ENCODE results near the gene RITA1. TPM values are rescaled to one million over a fixed set of nuclear protein-coding genes. Genes with fewer than 3 reads are reported as not detected.

The RITA1 gene
- total RNA-seq (20.4 and 20.7 TPM in 2 replicates), polyA plus RNA-seq (21.1 and 21.3 TPM in 2 replicates), polyA minus RNA-seq (7.9 and 8.3 TPM in 2 replicates), Bru-seq, nascent RNA (percentile 58 among the genes with signal in this experiment), BruChase-seq, experiment 1, labeled RNA remaining after a 6-hour chase (percentile 66 among the genes with signal in this experiment), BruChase-seq, experiment 2, labeled RNA remaining after a 2-hour chase (percentile 61 among the genes with signal in this experiment)
- 12.9 and 16.2 TPM in 2 replicates for polyA plus RNA-seq (2011; cell fraction: cytosol; rRNA removed)
- polyA plus RNA-seq (2011; cell fraction: nucleus; rRNA removed) = 6.4 and 7.6 TPM in 2 replicates
- 16.4 and 17.8 TPM in 2 replicates for polyA plus RNA-seq (2012)
- 22.8 TPM for polyA minus RNA-seq (2011; cell fraction: cytosol; rRNA and poly(A)+ RNA removed)
- polyA minus RNA-seq (2011; cell fraction: nucleus; rRNA and poly(A)+ RNA removed) = 4.5 and 8.0 TPM in 2 replicates
- long read RNA-seq, transcript RITA1-201 (4 exons, 2,053 nt) = major isoform, 54 of 75 reads
- long read RNA-seq, transcript RITA1-202 (4 exons, 2,041 nt) = minor isoform, 6 of 75 reads
- long read RNA-seq, transcript RITA1-203 (3 exons, 1,898 nt) = minor isoform, 8 of 75 reads
- long read RNA-seq, partial matches to known transcripts = 4 of 75 reads
- long read RNA-seq, other reads (novel, unspliced or antisense) = 3 of 75 reads

GRCh38 chr12:113185180-113186032 lies at the start of gene RITA1, which contains the start of gene DDX54:
Gene RITA1, plus strand, starts transcription at chr12:113185721. Its CDS starts 1,026 bp downstream, at chr12:113186747.
Gene DDX54, minus strand, starts transcription at chr12:113185478. Its CDS starts 27 bp downstream, at chr12:113185451.
- no peaks in the 10 kb centered on the region for H3K27me3 ChIP-seq (ENCODE audit: control insufficient read depth in 2 of 2, insufficient read depth in 2 of 2, low read length in 2 of 2)
- peaks cover 49% of the 10 kb centered on the region for H3K79me2 ChIP-seq (ENCODE audit: control insufficient read depth, insufficient read depth, low read length)
- dilution Hi-C loops (cut with MboI; ENCODE audit: extremely low pct_ligation_motif_present, low sequenced_read_pairs) = no loop called here
- H3K36me3 ChIP-seq (ENCODE audit: control insufficient read depth in 2 of 2, extremely low read depth in 1 of 2, insufficient read depth in 2 of 2, low read length in 2 of 2) = peaks cover 0 to 3% of the 10 kb centered on the region in 2 experiments
- DNase-seq (ENCODE audit: low read depth, low spot score) (peak; percentile 76), FAIRE-seq (no peak)
- H3K4me3 ChIP-seq (replicated peaks in 1 of 3; ENCODE audit: insufficient read depth in 1 of 3, low read depth in 1 of 3, low read length in 3 of 3) = peak within 1 kb of the TSS; percentile 45 to 79 (median 76)
- TSS peak; percentile 60 for BruUV-seq (replicated peaks)
- intact Hi-C loops (cut with micrococcal nuclease) = loop anchor here (1.0 to 2.0 kb wide), 3 partner anchors 8 to 173 kb away; partner anchors contain the start of genes PLBD2 and TPCN1
- TF ChIP-seq, protein P1, sequence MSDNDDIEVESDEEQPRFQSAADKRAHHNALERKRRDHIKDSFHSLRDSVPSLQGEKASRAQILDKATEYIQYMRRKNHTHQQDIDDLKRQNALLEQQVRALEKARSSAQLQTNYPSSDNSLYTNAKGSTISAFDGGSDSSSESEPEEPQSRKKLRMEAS (IDR thresholded peaks at IDR 0.05; ENCODE audit: insufficient read depth, insufficient read length) = peak; percentile 70
- TF ChIP-seq GATA2 (IDR thresholded peaks at IDR 0.05; ENCODE audit: insufficient read depth, insufficient read length, low read depth, low read length) (no peak), POLR2AphosphoS5 (IDR thresholded peaks at IDR 0.05; ENCODE audit: insufficient read depth, low read depth, low read length) (peak; percentile 82), CTCF (IDR thresholded peaks at IDR 0.05; ENCODE audit: extremely low read depth in 1 of 2, insufficient read depth in 1 of 2, low read depth in 1 of 2, low read length in 2 of 2) (no peak), POLR2A (IDR thresholded peaks at IDR 0.05; ENCODE audit: low read depth, low read length) (peak; percentile 91), EZH2 (IDR thresholded peaks at IDR 0.05; ENCODE audit: borderline replicate concordance, low read depth, low read length, severe bottlenecking) (no peak), JUN (IDR thresholded peaks at IDR 0.05; ENCODE audit: borderline replicate concordance, insufficient read depth, insufficient read length, low read depth) (no peak), FOS (IDR thresholded peaks at IDR 0.05; ENCODE audit: borderline replicate concordance, insufficient read depth, low read length) (no peak), MYC (IDR thresholded peaks at IDR 0.05; ENCODE audit: low read depth, low read length) (peak; percentile 77)
- peak within 1 kb of the TSS; percentile 91 for H3K4me2 ChIP-seq (ENCODE audit: insufficient read depth, low read length)
- peak within 1 kb of the TSS; percentile 91 for H3K9ac ChIP-seq (replicated peaks; ENCODE audit: extremely low read depth, insufficient read depth, low read length)
- H3K9me3 ChIP-seq (replicated peaks; ENCODE audit: control insufficient read depth, insufficient read depth, low read length) = no peaks in the 10 kb centered on the region
- H2AFZ ChIP-seq (ENCODE audit: low read depth, low read length) = peak within 1 kb of the TSS; percentile 70
- no peaks in the 10 kb centered on the region for H3K9me1 ChIP-seq (replicated peaks; ENCODE audit: control insufficient read depth, extremely low read depth, insufficient read depth, low read length)
- ChIA-PET CTCF (interaction anchor here (1.0 to 3.0 kb wide), 4 partner anchors 10 to 240 kb away, joined by 3 to 21 read pairs (median 6); no protein-coding TSS in a partner anchor), POLR2A (interaction anchor here (0.6 to 1.3 kb wide), 2 partner anchors 37 to 285 kb away, joined by 3 to 6 read pairs; no protein-coding TSS in a partner anchor)
- peak within 1 kb of the TSS; percentile 67 for H3K27ac ChIP-seq (ENCODE audit: insufficient read depth, low read depth, low read length)
- peaks cover 12% of the 10 kb centered on the region for H3K4me1 ChIP-seq (ENCODE audit: control insufficient read depth, extremely low read depth, insufficient read depth, low read length)
- H4K20me1 ChIP-seq (replicated peaks; ENCODE audit: control insufficient read depth, extremely low read depth, insufficient read depth, low read length) = no peaks in the 10 kb centered on the region
